ENCODE results near the gene HMGCS1. TPM values are rescaled to one million over a fixed set of nuclear protein-coding genes. Genes with fewer than 3 reads are reported as not detected.

Gene HMGCS1
- total and polyA plus RNA-seq, 9 of the 15 experiments (the other 6 are each of a cell fraction or from before 2014, with no cell fraction given) = 43.7 to 337 (median 111) TPM

DNA sequence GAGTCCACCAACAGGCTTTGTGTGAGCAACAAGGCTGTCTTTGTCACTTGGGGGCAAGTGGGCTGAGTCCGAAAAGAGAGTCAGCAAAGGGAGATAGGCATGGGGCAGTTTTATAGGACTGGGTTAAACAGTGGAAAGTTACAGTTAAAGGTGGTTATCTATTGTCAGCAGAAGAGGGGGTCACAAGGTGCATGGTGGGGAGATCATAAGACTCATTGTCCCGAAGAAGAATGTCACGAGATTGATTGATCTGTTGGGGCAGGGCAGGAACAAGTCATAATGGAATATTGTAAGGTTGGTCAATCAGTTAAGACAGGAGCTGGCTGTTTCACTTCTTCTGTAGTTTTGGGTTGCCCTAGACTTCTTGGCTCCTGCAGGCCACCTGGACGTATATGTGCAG lies 7.6 kb upstream of the HMGCS1 start (continued):
- TF ChIP-seq, protein P1, sequence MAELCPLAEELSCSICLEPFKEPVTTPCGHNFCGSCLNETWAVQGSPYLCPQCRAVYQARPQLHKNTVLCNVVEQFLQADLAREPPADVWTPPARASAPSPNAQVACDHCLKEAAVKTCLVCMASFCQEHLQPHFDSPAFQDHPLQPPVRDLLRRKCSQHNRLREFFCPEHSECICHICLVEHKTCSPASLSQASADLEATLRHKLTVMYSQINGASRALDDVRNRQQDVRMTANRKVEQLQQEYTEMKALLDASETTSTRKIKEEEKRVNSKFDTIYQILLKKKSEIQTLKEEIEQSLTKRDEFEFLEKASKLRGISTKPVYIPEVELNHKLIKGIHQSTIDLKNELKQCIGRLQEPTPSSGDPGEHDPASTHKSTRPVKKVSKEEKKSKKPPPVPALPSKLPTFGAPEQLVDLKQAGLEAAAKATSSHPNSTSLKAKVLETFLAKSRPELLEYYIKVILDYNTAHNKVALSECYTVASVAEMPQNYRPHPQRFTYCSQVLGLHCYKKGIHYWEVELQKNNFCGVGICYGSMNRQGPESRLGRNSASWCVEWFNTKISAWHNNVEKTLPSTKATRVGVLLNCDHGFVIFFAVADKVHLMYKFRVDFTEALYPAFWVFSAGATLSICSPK (IDR thresholded peaks at IDR 0.05; ENCODE audit: borderline replicate concordance) = no peak
- TF ChIP-seq TCF7 (IDR thresholded peaks at IDR 0.05; ENCODE audit: borderline replicate concordance) (0 out of 2 replicates have a peak, but pooled peaks have one; percentile 37), JUNB (CRISPR knock-in tag; conservative IDR thresholded peaks at IDR 0.05) (no peak), NFYB (IDR thresholded peaks at IDR 0.05; ENCODE audit: extremely low read depth, insufficient read length) (no peak), ILF3 (IDR thresholded peaks at IDR 0.05; ENCODE audit: borderline replicate concordance) (no peak), ID3 (CRISPR knock-in tag; IDR thresholded peaks at IDR 0.05) (no peak), ID3 (tag; IDR thresholded peaks at IDR 0.05) (peak; percentile 56; the same call in 1 of the 2 replicates), EP300 (IDR thresholded peaks at IDR 0.05; ENCODE audit: low read length) (peak; percentile 80; the same call in 1 of the 2 replicates), FOXO4 (CRISPR knock-in tag; IDR thresholded peaks at IDR 0.05) (no peak), CC2D1A (IDR thresholded peaks at IDR 0.05) (peak; percentile 78; the same call in 1 of the 2 replicates), ZNF253 (CRISPR knock-in tag; conservative IDR thresholded peaks at IDR 0.05) (no peak), U2AF1 (optimal IDR thresholded peaks at IDR 0.05; ENCODE audit: low read depth, low read length) (no peak), ZNF75A (CRISPR knock-in tag; IDR thresholded peaks at IDR 0.05) (no peak), TOE1 (IDR thresholded peaks at IDR 0.05; ENCODE audit: borderline replicate concordance) (peak; percentile 80), TOE1 (CRISPR knock-in tag; IDR thresholded peaks at IDR 0.05; ENCODE audit: borderline replicate concordance, low read depth) (no peak), POLR3G (IDR thresholded peaks at IDR 0.05; ENCODE audit: extremely low read depth, insufficient read length, insufficient replicate concordance) (no peak), KDM5B (IDR thresholded peaks at IDR 0.05; ENCODE audit: insufficient replicate concordance, low read depth, low read length) (no peak)
- TF ChIP-seq, protein P2, sequence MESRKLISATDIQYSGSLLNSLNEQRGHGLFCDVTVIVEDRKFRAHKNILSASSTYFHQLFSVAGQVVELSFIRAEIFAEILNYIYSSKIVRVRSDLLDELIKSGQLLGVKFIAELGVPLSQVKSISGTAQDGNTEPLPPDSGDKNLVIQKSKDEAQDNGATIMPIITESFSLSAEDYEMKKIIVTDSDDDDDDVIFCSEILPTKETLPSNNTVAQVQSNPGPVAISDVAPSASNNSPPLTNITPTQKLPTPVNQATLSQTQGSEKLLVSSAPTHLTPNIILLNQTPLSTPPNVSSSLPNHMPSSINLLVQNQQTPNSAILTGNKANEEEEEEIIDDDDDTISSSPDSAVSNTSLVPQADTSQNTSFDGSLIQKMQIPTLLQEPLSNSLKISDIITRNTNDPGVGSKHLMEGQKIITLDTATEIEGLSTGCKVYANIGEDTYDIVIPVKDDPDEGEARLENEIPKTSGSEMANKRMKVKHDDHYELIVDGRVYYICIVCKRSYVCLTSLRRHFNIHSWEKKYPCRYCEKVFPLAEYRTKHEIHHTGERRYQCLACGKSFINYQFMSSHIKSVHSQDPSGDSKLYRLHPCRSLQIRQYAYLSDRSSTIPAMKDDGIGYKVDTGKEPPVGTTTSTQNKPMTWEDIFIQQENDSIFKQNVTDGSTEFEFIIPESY (CRISPR knock-in tag; IDR thresholded peaks at IDR 0.05) = no peak
- TF ChIP-seq, protein P3, sequence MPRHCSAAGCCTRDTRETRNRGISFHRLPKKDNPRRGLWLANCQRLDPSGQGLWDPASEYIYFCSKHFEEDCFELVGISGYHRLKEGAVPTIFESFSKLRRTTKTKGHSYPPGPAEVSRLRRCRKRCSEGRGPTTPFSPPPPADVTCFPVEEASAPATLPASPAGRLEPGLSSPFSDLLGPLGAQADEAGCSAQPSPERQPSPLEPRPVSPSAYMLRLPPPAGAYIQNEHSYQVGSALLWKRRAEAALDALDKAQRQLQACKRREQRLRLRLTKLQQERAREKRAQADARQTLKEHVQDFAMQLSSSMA (CRISPR knock-in tag; IDR thresholded peaks at IDR 0.05) = no peak
- TF ChIP-seq, protein P4, sequence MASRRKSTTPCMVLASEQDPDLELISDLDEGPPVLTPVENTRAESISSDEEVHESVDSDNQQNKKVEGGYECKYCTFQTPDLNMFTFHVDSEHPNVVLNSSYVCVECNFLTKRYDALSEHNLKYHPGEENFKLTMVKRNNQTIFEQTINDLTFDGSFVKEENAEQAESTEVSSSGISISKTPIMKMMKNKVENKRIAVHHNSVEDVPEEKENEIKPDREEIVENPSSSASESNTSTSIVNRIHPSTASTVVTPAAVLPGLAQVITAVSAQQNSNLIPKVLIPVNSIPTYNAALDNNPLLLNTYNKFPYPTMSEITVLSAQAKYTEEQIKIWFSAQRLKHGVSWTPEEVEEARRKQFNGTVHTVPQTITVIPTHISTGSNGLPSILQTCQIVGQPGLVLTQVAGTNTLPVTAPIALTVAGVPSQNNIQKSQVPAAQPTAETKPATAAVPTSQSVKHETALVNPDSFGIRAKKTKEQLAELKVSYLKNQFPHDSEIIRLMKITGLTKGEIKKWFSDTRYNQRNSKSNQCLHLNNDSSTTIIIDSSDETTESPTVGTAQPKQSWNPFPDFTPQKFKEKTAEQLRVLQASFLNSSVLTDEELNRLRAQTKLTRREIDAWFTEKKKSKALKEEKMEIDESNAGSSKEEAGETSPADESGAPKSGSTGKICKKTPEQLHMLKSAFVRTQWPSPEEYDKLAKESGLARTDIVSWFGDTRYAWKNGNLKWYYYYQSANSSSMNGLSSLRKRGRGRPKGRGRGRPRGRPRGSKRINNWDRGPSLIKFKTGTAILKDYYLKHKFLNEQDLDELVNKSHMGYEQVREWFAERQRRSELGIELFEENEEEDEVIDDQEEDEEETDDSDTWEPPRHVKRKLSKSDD (conservative IDR thresholded peaks at IDR 0.05; ENCODE audit: low read length) = no peak
